HG03196 (cell line): ENCODE measurements around the gene PGRMC2.
"Not testable (repeated sequence)": the region's sequence is repeated elsewhere in the genome, so short reads cannot be mapped to it uniquely, and the experiment has no call there.

ENCODE experiments used
- ATAC-seq: cut with Tn5 transposase; IDR thresholded peaks from one replicate; pipeline ENCODE4 v1.9.1; 2021; ENCODE audit not compliant: unreplicated experiment

PGRMC2 gene

GRCh38 chr4:128271551-128271950 lies 16.1 kb downstream of the PGRMC2 start:
- ATAC-seq, result no peak

GRCh38 chr4:128268970-128269369 lies 18.6 kb downstream of the PGRMC2 start:
- no peak for ATAC-seq

GRCh38 chr4:128267745-128268144 lies 19.9 kb downstream of the PGRMC2 start:
- no peak for ATAC-seq

- not testable (repeated sequence) for ATAC-seq
These were observed 20.4 kb downstream of the PGRMC2 start for GRCh38 chr4:128267171-128267570.

GRCh38 chr4:128265550-128265949 lies 22.1 kb downstream of the PGRMC2 start:
- ATAC-seq, result not testable (repeated sequence)

- not testable (repeated sequence) for ATAC-seq
These were observed 27.7 kb downstream of the PGRMC2 start for GRCh38 chr4:128259889-128260288.

- ATAC-seq, result not testable (repeated sequence)
These were observed 29.4 kb downstream of the PGRMC2 start for GRCh38 chr4:128258166-128258565.

- no peak for ATAC-seq
These were observed 31.1 kb downstream of the PGRMC2 start for GRCh38 chr4:128256539-128256938.

GRCh38 chr4:128255906-128256305 lies 31.7 kb downstream of the PGRMC2 start:
- no peak for ATAC-seq

- no peak for ATAC-seq
These were observed 37.6 kb downstream of the PGRMC2 start for GRCh38 chr4:128249787-128250668.

GRCh38 chr4:128247906-128248305 lies 39.7 kb downstream of the PGRMC2 start:
- ATAC-seq, result no peak

GRCh38 chr4:128245391-128245790 lies 42.2 kb downstream of the PGRMC2 start:
- ATAC-seq, result not testable (repeated sequence)

- no peak for ATAC-seq
These were observed 43.2 kb downstream of the PGRMC2 start for GRCh38 chr4:128244379-128244778.

GRCh38 chr4:128242601-128243000 lies 45.0 kb downstream of the PGRMC2 start:
- no peak for ATAC-seq

GRCh38 chr4:128241981-128242380 lies 45.6 kb downstream of the PGRMC2 start:
- no peak for ATAC-seq

- ATAC-seq, result no peak
These were observed 46.1 kb downstream of the PGRMC2 start for GRCh38 chr4:128241425-128241913.

GRCh38 chr4:128241019-128241418 lies 46.6 kb downstream of the PGRMC2 start:
- ATAC-seq, result no peak

- no peak for ATAC-seq
These were observed 52.8 kb downstream of the PGRMC2 start for GRCh38 chr4:128234836-128235235.

- ATAC-seq, result no peak
These were observed 54.9 kb downstream of the PGRMC2 start for GRCh38 chr4:128232719-128233118.

- no peak for ATAC-seq
These were observed 58.5 kb downstream of the PGRMC2 start for GRCh38 chr4:128228845-128229795.

- ATAC-seq, result no peak
These were observed 59.5 kb downstream of the PGRMC2 start for GRCh38 chr4:128227991-128228571.
